Stimulated activated CD4-positive, alpha-beta T cell treated with anti-CD3 and anti-CD28 coated beads, Interleukin-12 subunit alpha, Interleukin-12 subunit beta, amount 100 ng/mL, for 4 hours (primary cell): ENCODE measurements around the gene ANTKMT.

ENCODE experiments used
- DNase-seq: peaks from one replicate; pipeline ENCODE4 v3.0.0-alpha.2; 2020

ANTKMT gene

GRCh38 chr16:720990-721764, at the start of gene ANTKMT:
Gene ANTKMT, plus strand, starts transcription at chr16:721146. Its CDS starts 129 bp downstream, at chr16:721275.
- DNase-seq, result peak; percentile 77

- DNase-seq, result no peak
These were observed 49.4 kb upstream of the ANTKMT start for GRCh38 chr16:671353-672131.

GRCh38 chr16:672371-672770, 48.6 kb upstream of the ANTKMT start:
- DNase-seq, result no peak

GRCh38 chr16:672851-673250, 48.1 kb upstream of the ANTKMT start:
- no peak for DNase-seq

GRCh38 chr16:673399-673991, 47.5 kb upstream of the ANTKMT start:
- no peak for DNase-seq

- no peak for DNase-seq
These were observed 46.6 kb upstream of the ANTKMT start for GRCh38 chr16:674214-674881.

- no peak for DNase-seq
These were observed 45.7 kb upstream of the ANTKMT start, which contains the start of gene RHBDL1 for GRCh38 chr16:674968-675883. Gene RHBDL1, plus strand, starts transcription at chr16:675671. Its CDS starts 120 bp downstream, at chr16:675791.

- DNase-seq, result no peak
These were observed 44.9 kb upstream of the ANTKMT start for GRCh38 chr16:675884-676564.

- no peak for DNase-seq
These were observed 44.4 kb upstream of the ANTKMT start for GRCh38 chr16:676565-676902.

- DNase-seq, result no peak
These were observed 44.0 kb upstream of the ANTKMT start for GRCh38 chr16:676913-677312.

GRCh38 chr16:677316-678190, 43.4 kb upstream of the ANTKMT start:
- no peak for DNase-seq

GRCh38 chr16:678209-678857, 42.6 kb upstream of the ANTKMT start:
- no peak for DNase-seq

- peak; percentile 53 for DNase-seq
These were observed 41.8 kb upstream of the ANTKMT start for GRCh38 chr16:678858-679813.

- DNase-seq, result peak; percentile 90
These were observed 40.9 kb upstream of the ANTKMT start, which contains the start of gene STUB1 for GRCh38 chr16:679814-680624. Gene STUB1, plus strand, starts transcription at chr16:680410. Its CDS starts 116 bp downstream, at chr16:680526.

- DNase-seq, result no peak
These were observed 40.4 kb upstream of the ANTKMT start for GRCh38 chr16:680625-680945.

- DNase-seq, result no peak
These were observed 39.8 kb upstream of the ANTKMT start for GRCh38 chr16:680967-681745.
